ACC112 (cell line): Measurements from ENCODE around the gene ANKRD18B.
"Not testable (repeated sequence)": the region's sequence is repeated elsewhere in the genome, so short reads cannot be mapped to it uniquely, and the experiment has no call there.

Experiments
- H2AFZ ChIP-seq: fragments of 200-600 bp; sonication (generic); one replicate; pipeline ENCODE4 v1.6.0; 2017; ENCODE audit warnings: antibody characterized with exemption, low read length; ENCODE audit not compliant: unreplicated experiment
- H3K27ac ChIP-seq: fragments of 200-600 bp; sonication (generic); 2 replicates; pipeline ENCODE4 v1.5.1; 2014; ENCODE audit warnings: low read depth, mild to moderate bottlenecking, antibody characterized with exemption, low read length, moderate library complexity
- H3K27me3 ChIP-seq: fragments of 200-600 bp; sonication (generic); 2 replicates; pipeline ENCODE4 v1.6.1; 2014; ENCODE audit warnings: mild to moderate bottlenecking, antibody characterized with exemption, low read length, moderate library complexity, mixed read lengths; ENCODE audit not compliant: insufficient read depth
- H3K36me3 ChIP-seq: fragments of 200-600 bp; sonication (generic); 2 replicates; pipeline ENCODE4 v1.6.1; 2016; ENCODE audit warnings: mild to moderate bottlenecking, antibody characterized with exemption, low read length, moderate library complexity, mixed read lengths; ENCODE audit not compliant: insufficient read depth
- H3K4me1 ChIP-seq: fragments of 200-600 bp; sonication (generic); one replicate; pipeline ENCODE4 v1.6.1; 2016; ENCODE audit warnings: low read length, mixed read lengths; ENCODE audit not compliant: insufficient read depth, unreplicated experiment, control insufficient read depth
- H3K4me3 ChIP-seq: fragments of 200-600 bp; sonication (generic); 2 replicates; pipeline ENCODE4 v1.5.1; 2014; ENCODE audit warnings: mild to moderate bottlenecking, low read depth, low read length
- H3K79me2 ChIP-seq: fragments of 200-600 bp; sonication (generic); one replicate; pipeline ENCODE4 v1.6.0; 2016; ENCODE audit warnings: low read length; ENCODE audit not compliant: control insufficient read depth, unreplicated experiment, insufficient read depth

ANKRD18B gene

GRCh38 chr9:33579996-33580395 lies 55.9 kb downstream of the ANKRD18B start:
- not testable (repeated sequence) for H3K79me2 ChIP-seq

GRCh38 chr9:33582686-33583085 lies 58.6 kb downstream of the ANKRD18B start:
- H2AFZ ChIP-seq, H3K27ac ChIP-seq, H3K36me3 ChIP-seq, H3K4me1 ChIP-seq, H3K27me3 ChIP-seq, H3K4me3 ChIP-seq, H3K79me2 ChIP-seq: not testable (repeated sequence)

More at GRCh38 chr9:33579996-33580395, 55.9 kb downstream of the ANKRD18B start:
- not testable (repeated sequence) for H3K4me3 ChIP-seq, H3K4me1 ChIP-seq, H2AFZ ChIP-seq, H3K27me3 ChIP-seq, H3K36me3 ChIP-seq, H3K27ac ChIP-seq

- H3K36me3 ChIP-seq, H3K4me1 ChIP-seq, H3K27me3 ChIP-seq, H2AFZ ChIP-seq, H3K27ac ChIP-seq, H3K79me2 ChIP-seq, H3K4me3 ChIP-seq: not testable (repeated sequence)
Measured at GRCh38 chr9:33586128-33586527, 62.1 kb downstream of the ANKRD18B start.

GRCh38 chr9:33587799-33588198 lies 63.7 kb downstream of the ANKRD18B start:
- H3K27ac ChIP-seq, H3K4me3 ChIP-seq, H3K36me3 ChIP-seq, H3K4me1 ChIP-seq, H3K27me3 ChIP-seq, H3K79me2 ChIP-seq, H2AFZ ChIP-seq: not testable (repeated sequence)

- H3K27ac ChIP-seq, H3K27me3 ChIP-seq: not testable (repeated sequence)
Measured at GRCh38 chr9:33588876-33589275, 64.8 kb downstream of the ANKRD18B start.

GRCh38 chr9:33590857-33591256 lies 66.8 kb downstream of the ANKRD18B start:
- H3K79me2 ChIP-seq, H3K36me3 ChIP-seq, H3K27me3 ChIP-seq, H3K4me3 ChIP-seq, H2AFZ ChIP-seq, H3K27ac ChIP-seq, H3K4me1 ChIP-seq: not testable (repeated sequence)

More at GRCh38 chr9:33588876-33589275, 64.8 kb downstream of the ANKRD18B start:
- not testable (repeated sequence) for H3K4me1 ChIP-seq, H3K79me2 ChIP-seq, H3K4me3 ChIP-seq, H2AFZ ChIP-seq, H3K36me3 ChIP-seq

- not testable (repeated sequence) for H2AFZ ChIP-seq, H3K4me1 ChIP-seq, H3K4me3 ChIP-seq, H3K36me3 ChIP-seq, H3K79me2 ChIP-seq, H3K27me3 ChIP-seq, H3K27ac ChIP-seq
Measured at GRCh38 chr9:33596974-33597373, 72.9 kb downstream of the ANKRD18B start.

- H3K79me2 ChIP-seq, H3K27me3 ChIP-seq, H3K4me1 ChIP-seq, H3K36me3 ChIP-seq, H3K27ac ChIP-seq, H3K4me3 ChIP-seq, H2AFZ ChIP-seq: not testable (repeated sequence)
Measured at GRCh38 chr9:33597386-33597785, 73.3 kb downstream of the ANKRD18B start.

- H3K27me3 ChIP-seq, H3K4me3 ChIP-seq, H3K4me1 ChIP-seq, H3K36me3 ChIP-seq, H3K79me2 ChIP-seq, H3K27ac ChIP-seq, H2AFZ ChIP-seq: not testable (repeated sequence)
Measured at GRCh38 chr9:33598796-33599379, 74.8 kb downstream of the ANKRD18B start.

- not testable (repeated sequence) for H3K4me1 ChIP-seq, H3K79me2 ChIP-seq, H3K36me3 ChIP-seq, H2AFZ ChIP-seq, H3K27me3 ChIP-seq, H3K27ac ChIP-seq, H3K4me3 ChIP-seq
Measured at GRCh38 chr9:33600911-33601310, 76.9 kb downstream of the ANKRD18B start.

- H3K79me2 ChIP-seq = not testable (repeated sequence)
Measured at GRCh38 chr9:33604249-33604648, 80.2 kb downstream of the ANKRD18B start.

More at GRCh38 chr9:33604249-33604648, 80.2 kb downstream of the ANKRD18B start:
- H2AFZ ChIP-seq, H3K27ac ChIP-seq, H3K27me3 ChIP-seq, H3K4me3 ChIP-seq, H3K4me1 ChIP-seq, H3K36me3 ChIP-seq: not testable (repeated sequence)
